Measurements from ENCODE around the gene KRT84. TPM values are rescaled to one million over a fixed set of nuclear protein-coding genes. Genes with fewer than 3 reads are reported as not detected.

The KRT84 gene
- total RNA-seq, 1 donor from 2014 or later = not detected

GRCh38 chr12:52331833-52332232 is 53.6 kb downstream of the KRT84 start:
- Mint-ChIP-seq H3K9me3 (peaks cover 4% of the 10 kb centered on the region), H3K27ac (no peak overlapping the region), H3K4me3 (no peak overlapping the region), H3K27me3 (peaks cover 13% of the 10 kb centered on the region), H3K4me1 (peaks cover 1% of the 10 kb centered on the region), H3K36me3 (ENCODE audit: low read depth) (no peaks in the 10 kb centered on the region)
- ChIA-PET POLR2A (no interaction called here), CTCF (no interaction called here)
- no peak for TF ChIP-seq CTCF (IDR thresholded peaks at IDR 0.05)
- DNase-seq (no peak), ATAC-seq (ENCODE audit: low read depth) (no peak)
- intact Hi-C loops (cut with micrococcal nuclease) = no loop called here

GRCh38 chr12:52331039-52331438 is 54.4 kb downstream of the KRT84 start:
- Mint-ChIP-seq H3K36me3 (ENCODE audit: low read depth) (no peaks in the 10 kb centered on the region), H3K4me3 (no peak overlapping the region), H3K27ac (no peak overlapping the region), H3K27me3 (peaks cover 15% of the 10 kb centered on the region), H3K4me1 (peaks cover 1% of the 10 kb centered on the region), H3K9me3 (no peaks in the 10 kb centered on the region)
- no peak for ATAC-seq (ENCODE audit: low read depth)
- no peak for DNase-seq
- CTCF ChIA-PET = no interaction called here
- intact Hi-C loops (cut with micrococcal nuclease) = no loop called here
- TF ChIP-seq CTCF (IDR thresholded peaks at IDR 0.05) = no peak
- POLR2A ChIA-PET = interaction anchor here (0.6 kb wide), 1 partner anchor 247 kb away, joined by 8 read pairs; no protein-coding TSS in a partner anchor

- H3K4me1 Mint-ChIP-seq = peaks cover 1% of the 10 kb centered on the region
- no peak overlapping the region for H3K4me3 Mint-ChIP-seq
- no peak for TF ChIP-seq CTCF (IDR thresholded peaks at IDR 0.05)
- ChIA-PET CTCF (interaction anchor here (0.7 to 1.9 kb wide), 13 partner anchors 11 to 653 kb away, joined by 3 to 14 read pairs (median 4); no protein-coding TSS in a partner anchor), POLR2A (no interaction called here)
- no peak overlapping the region for H3K27ac Mint-ChIP-seq
- H3K36me3 Mint-ChIP-seq (ENCODE audit: low read depth) = no peaks in the 10 kb centered on the region
- H3K9me3 Mint-ChIP-seq = no peaks in the 10 kb centered on the region
- H3K27me3 Mint-ChIP-seq = peaks cover 12% of the 10 kb centered on the region
- no peak for ATAC-seq (ENCODE audit: low read depth)
- DNase-seq = no peak
- intact Hi-C loops (cut with micrococcal nuclease) = loop anchor here (1.0 to 5.0 kb wide), 5 partner anchors 49 to 653 kb away; no protein-coding TSS in a partner anchor
Observed at GRCh38 chr12:52327830-52328500, 57.5 kb downstream of the KRT84 start.

Other genes starting within 250 kb of the KRT84 start
- not detected in 2 replicates for gene KRT80, start 193.6 kb downstream of the KRT84 start, total RNA-seq
- 0.81 and 1.1 TPM in 2 replicates for gene KRT7, start 152.4 kb downstream of the KRT84 start, total RNA-seq
- not detected in 2 replicates for gene KRT86, start 111.0 kb downstream of the KRT84 start, total RNA-seq
- not detected in 2 replicates for gene KRT81, start 94.1 kb downstream of the KRT84 start, total RNA-seq
- gene KRT83, start 64.3 kb downstream of the KRT84 start, total RNA-seq = not detected in 2 replicates
- not detected in 2 replicates for gene KRT85, start 18.2 kb downstream of the KRT84 start, total RNA-seq
- gene KRT82, start 20.7 kb upstream of the KRT84 start, total RNA-seq = not detected in 2 replicates
- not detected in 2 replicates for gene KRT75, start 48.7 kb upstream of the KRT84 start, total RNA-seq
- not detected in 2 replicates for gene KRT6B, start 66.5 kb upstream of the KRT84 start, total RNA-seq
- gene KRT6C, start 88.2 kb upstream of the KRT84 start, total RNA-seq = not detected in 2 replicates
- gene KRT6A, start 107.6 kb upstream of the KRT84 start, total RNA-seq = not detected in 2 replicates
- gene KRT5, start 134.7 kb upstream of the KRT84 start, total RNA-seq = not detected in 2 replicates
- not detected in 2 replicates for gene KRT71, start 167.5 kb upstream of the KRT84 start, total RNA-seq
- not detected in 2 replicates for gene KRT74, start 188.2 kb upstream of the KRT84 start, total RNA-seq
- not detected in 2 replicates for gene KRT72, start 215.8 kb upstream of the KRT84 start, total RNA-seq
- not detected in 2 replicates for gene KRT73, start 232.9 kb upstream of the KRT84 start, total RNA-seq